ENCODE measurements around the gene TMPRSS6.
A peak's percentile ranks its signal among the peaks of the same experiment; 100 is the strongest.

The TMPRSS6 gene

GRCh38 chr22:37054056-37054395 is 55.5 kb downstream of the TMPRSS6 start:
- Histone ChIP-seq H3K9ac (ENCODE audit: insufficient read length, low read depth) (no peak overlapping the region), H3K4me3 (ENCODE audit: insufficient read length, low read depth) (no peak overlapping the region), H3K9me3 (ENCODE audit: insufficient read depth, low read length) (no peaks in the 10 kb centered on the region), H3K36me3 (ENCODE audit: insufficient read depth, insufficient read length, low read length) (peaks cover 43% of the 10 kb centered on the region), H3K4me1 (ENCODE audit: insufficient read depth, insufficient read length) (peaks cover 3% of the 10 kb centered on the region), H3K27me3 (ENCODE audit: insufficient read depth, insufficient read length) (no peaks in the 10 kb centered on the region)
- DNase-seq (ENCODE audit: low read depth, low spot score) = no peak
- TF ChIP-seq YY1 (IDR thresholded peaks at IDR 0.05; ENCODE audit: insufficient read depth, insufficient read length) (no peak), SUZ12 (IDR thresholded peaks at IDR 0.05; ENCODE audit: extremely low read depth, insufficient read depth, insufficient read length) (no peak), ZNF274 (IDR thresholded peaks at IDR 0.05; ENCODE audit: low read depth, low read length) (no peak)

GRCh38 chr22:37053310-37054055 is 56.0 kb downstream of the TMPRSS6 start:
- no peak for DNase-seq (ENCODE audit: low read depth, low spot score)
- Histone ChIP-seq H3K9ac (ENCODE audit: insufficient read length, low read depth) (peak overlapping the region; percentile 8), H3K36me3 (ENCODE audit: insufficient read depth, insufficient read length, low read length) (peaks cover 38% of the 10 kb centered on the region), H3K9me3 (ENCODE audit: insufficient read depth, low read length) (no peaks in the 10 kb centered on the region), H3K4me3 (ENCODE audit: insufficient read length, low read depth) (no peak overlapping the region), H3K27me3 (ENCODE audit: insufficient read depth, insufficient read length) (no peaks in the 10 kb centered on the region), H3K4me1 (ENCODE audit: insufficient read depth, insufficient read length) (peaks cover 3% of the 10 kb centered on the region)
- no peak for TF ChIP-seq SUZ12 (IDR thresholded peaks at IDR 0.05; ENCODE audit: extremely low read depth, insufficient read depth, insufficient read length)
- no peak for TF ChIP-seq ZNF274 (IDR thresholded peaks at IDR 0.05; ENCODE audit: low read depth, low read length)
- TF ChIP-seq YY1 (IDR thresholded peaks at IDR 0.05; ENCODE audit: insufficient read depth, insufficient read length) = no peak

- TF ChIP-seq YY1 (IDR thresholded peaks at IDR 0.05; ENCODE audit: insufficient read depth, insufficient read length) = no peak
- no peak for TF ChIP-seq ZNF274 (IDR thresholded peaks at IDR 0.05; ENCODE audit: low read depth, low read length)
- TF ChIP-seq SUZ12 (IDR thresholded peaks at IDR 0.05; ENCODE audit: extremely low read depth, insufficient read depth, insufficient read length) = no peak
- no peaks in the 10 kb centered on the region for H3K9me3 ChIP-seq (ENCODE audit: insufficient read depth, low read length)
- no peak for DNase-seq (ENCODE audit: low read depth, low spot score)
- peaks cover 30% of the 10 kb centered on the region for H3K36me3 ChIP-seq (ENCODE audit: insufficient read depth, insufficient read length, low read length)
- H3K4me3 ChIP-seq (ENCODE audit: insufficient read length, low read depth) = peak overlapping the region; percentile 63
- peak overlapping the region; percentile 70 for H3K9ac ChIP-seq (ENCODE audit: insufficient read length, low read depth)
- H3K4me1 ChIP-seq (ENCODE audit: insufficient read depth, insufficient read length) = no peaks in the 10 kb centered on the region
- H3K27me3 ChIP-seq (ENCODE audit: insufficient read depth, insufficient read length) = no peaks in the 10 kb centered on the region
Observed at GRCh38 chr22:37052386-37053309, 56.9 kb downstream of the TMPRSS6 start.

- Histone ChIP-seq H3K4me3 (ENCODE audit: insufficient read length, low read depth) (peak within 1 kb of the TSS; percentile 63), H3K36me3 (ENCODE audit: insufficient read depth, insufficient read length, low read length) (peaks cover 20% of the 10 kb centered on the region), H3K27me3 (ENCODE audit: insufficient read depth, insufficient read length) (no peaks in the 10 kb centered on the region), H3K4me1 (ENCODE audit: insufficient read depth, insufficient read length) (no peaks in the 10 kb centered on the region), H3K9ac (ENCODE audit: insufficient read length, low read depth) (peak within 1 kb of the TSS; percentile 70), H3K9me3 (ENCODE audit: insufficient read depth, low read length) (no peaks in the 10 kb centered on the region)
- TF ChIP-seq YY1 (IDR thresholded peaks at IDR 0.05; ENCODE audit: insufficient read depth, insufficient read length) = no peak
- no peak for TF ChIP-seq ZNF274 (IDR thresholded peaks at IDR 0.05; ENCODE audit: low read depth, low read length)
- TF ChIP-seq SUZ12 (IDR thresholded peaks at IDR 0.05; ENCODE audit: extremely low read depth, insufficient read depth, insufficient read length) = no peak
- peak; percentile 38 for DNase-seq (ENCODE audit: low read depth, low spot score)
Observed at GRCh38 chr22:37051391-37052385, 57.8 kb downstream of the TMPRSS6 start, which contains the start of gene KCTD17. Gene KCTD17, plus strand, starts transcription at chr22:37051742. Its CDS starts 19 bp downstream, at chr22:37051761.

- H3K36me3 ChIP-seq (ENCODE audit: insufficient read depth, insufficient read length, low read length) = peaks cover 14% of the 10 kb centered on the region
Observed at GRCh38 chr22:37050913-37051312, 58.6 kb downstream of the TMPRSS6 start.

GRCh38 chr22:37049224-37049623 is 60.3 kb downstream of the TMPRSS6 start:
- TF ChIP-seq SUZ12 (IDR thresholded peaks at IDR 0.05; ENCODE audit: extremely low read depth, insufficient read depth, insufficient read length) (no peak), YY1 (IDR thresholded peaks at IDR 0.05; ENCODE audit: insufficient read depth, insufficient read length) (no peak), ZNF274 (IDR thresholded peaks at IDR 0.05; ENCODE audit: low read depth, low read length) (no peak)
- no peaks in the 10 kb centered on the region for H3K4me1 ChIP-seq (ENCODE audit: insufficient read depth, insufficient read length)
- no peak for DNase-seq (ENCODE audit: low read depth, low spot score)

More at GRCh38 chr22:37050913-37051312, 58.6 kb downstream of the TMPRSS6 start:
- Histone ChIP-seq H3K27me3 (ENCODE audit: insufficient read depth, insufficient read length) (no peaks in the 10 kb centered on the region), H3K4me3 (ENCODE audit: insufficient read length, low read depth) (no peak overlapping the region), H3K9me3 (ENCODE audit: insufficient read depth, low read length) (no peaks in the 10 kb centered on the region), H3K4me1 (ENCODE audit: insufficient read depth, insufficient read length) (no peaks in the 10 kb centered on the region), H3K9ac (ENCODE audit: insufficient read length, low read depth) (peak overlapping the region; percentile 1)
- no peak for DNase-seq (ENCODE audit: low read depth, low spot score)
- TF ChIP-seq YY1 (IDR thresholded peaks at IDR 0.05; ENCODE audit: insufficient read depth, insufficient read length) (no peak), ZNF274 (IDR thresholded peaks at IDR 0.05; ENCODE audit: low read depth, low read length) (no peak)

More at GRCh38 chr22:37049224-37049623, 60.3 kb downstream of the TMPRSS6 start:
- Histone ChIP-seq H3K36me3 (ENCODE audit: insufficient read depth, insufficient read length, low read length) (peaks cover 14% of the 10 kb centered on the region), H3K9ac (ENCODE audit: insufficient read length, low read depth) (no peak overlapping the region), H3K9me3 (ENCODE audit: insufficient read depth, low read length) (no peaks in the 10 kb centered on the region), H3K27me3 (ENCODE audit: insufficient read depth, insufficient read length) (no peaks in the 10 kb centered on the region), H3K4me3 (ENCODE audit: insufficient read length, low read depth) (no peak overlapping the region)

Measured in NT2/D1 (cell line).